Measurements from ENCODE around the gene PPFIA3. TPM values are rescaled to one million over a fixed set of nuclear protein-coding genes. Genes with fewer than 3 reads are reported as not detected.

Gene PPFIA3
- total and polyA plus RNA-seq, 2 of the 8 experiments (the other 6 are each of a cell fraction or from before 2014, with no cell fraction given): 15.9 to 25.3 TPM

GRCh38 chr19:49141352-49141751, 22.0 kb downstream of the PPFIA3 start (continued):
- TF ChIP-seq KDM4A (IDR thresholded peaks at IDR 0.05; ENCODE audit: low read depth, low read length, severe bottlenecking): no peak
- TF ChIP-seq NANOG (IDR thresholded peaks at IDR 0.05; ENCODE audit: insufficient read depth, low read depth, low read length, poor library complexity, severe bottlenecking): no peak
- no peak for TF ChIP-seq HDAC6 (IDR thresholded peaks at IDR 0.05; ENCODE audit: low read depth, low read length)

Data from H1 (cell line).